Right cardiac atrium (tissue), 5 donors: ENCODE measurements around the gene CD209. TPM values are rescaled to one million over a fixed set of nuclear protein-coding genes. Genes with fewer than 3 reads are reported as not detected.

ENCODE experiments used
- ATAC-seq, 2 donors: fragments of 200-7000 bp; cut with Tn5 transposase; one replicate each; pipeline versions ENCODE4 v1.8.0 to v1.9.1; 2020; ENCODE audit warnings: moderate library complexity in 2 of 2, mild to moderate bottlenecking in 1 of 2
- DNase-seq, 3 donors: peaks; one replicate each; pipeline ENCODE4 v3.0.0-alpha.2; 2020
- H3K27ac ChIP-seq: one replicate; pipeline ENCODE4 v1.5.1; 2013; ENCODE audit warnings: mild to moderate bottlenecking, low read length, control low read depth, moderate library complexity
- H3K27me3 ChIP-seq: one replicate; pipeline ENCODE4 v1.6.1; 2013; ENCODE audit not compliant: control insufficient read depth, insufficient read depth
- H3K4me1 ChIP-seq: one replicate; pipeline ENCODE4 v1.6.1; 2013; ENCODE audit warnings: low read length; ENCODE audit not compliant: control insufficient read depth, insufficient read depth
- H3K4me3 ChIP-seq: one replicate; pipeline ENCODE4 v1.5.1; 2013; ENCODE audit warnings: low read length, control low read depth
- H3K9me3 ChIP-seq: one replicate; pipeline ENCODE4 v1.6.1; 2013; ENCODE audit warnings: low read length; ENCODE audit not compliant: control insufficient read depth
- WGBS: extraction: QIAGEN DNeasy Blood & Tissue Kit; methylation state at CpG from one replicate; pipeline ENCODE4 v1.1.7; 2013; 5-methylcytosine and 5-hydroxymethylcytosine counted together
- intact Hi-C, 4 donors: fragments of 100-400 bp; cut with DNase I; formaldehyde crosslinking; loops; one replicate each; pipeline versions ENCODE4 v1.11.0 to v1.14.0; 2022 to 2023
- polyA plus RNA-seq: library from polyadenylated mRNA; stranded (reverse); fragments of 200-250 nt; gene quantifications from one replicate; pipeline ENCODE4 v1.2.3, GENCODE V29; 2013
- total RNA-seq, 4 donors: library from RNA; stranded (reverse); fragmentation: NEBNext Ultra II Directional; extraction: Animal tissue kit (Norgen Biotek cat#: 25700); gene quantifications; one replicate each; pipeline ENCODE4 v1.2.1, GENCODE V29; 2021
- donor health status: healthy with polysubstance abuse.
- donor health status: DM: no; HTN: yes; CAD: no.
- donor health status: DM: no; HTN: no; CAD: no.
- donor health status: DM: no; HTN: yes; CAD: no; lungs with severe emphysema.
- donor health status: DM: yes; HTN: yes; CAD: no.

CD209 gene
- total and polyA plus RNA-seq, 5 donors, result 0.68 to 10.7 (median 9.1) TPM

- 48% methylated on average over 2 of the region's 2 CpGs for WGBS
- H3K9me3 ChIP-seq, result no peaks in the 10 kb centered on the region
- no peak overlapping the region for H3K4me3 ChIP-seq
- H3K4me1 ChIP-seq, result no peaks in the 10 kb centered on the region
- no peak overlapping the region for H3K27ac ChIP-seq
- ATAC-seq, result no peak
- no peak for DNase-seq
- peaks cover 2% of the 10 kb centered on the region for H3K27me3 ChIP-seq
- intact Hi-C loops, result no loop called here
These were observed 21.5 kb downstream of the CD209 start for GRCh38 chr19:7725791-7726190.

- intact Hi-C loops, result no loop called here
- no peak overlapping the region for H3K4me3 ChIP-seq
- WGBS, result 56% methylated on average over 5 of the region's 5 CpGs
- DNase-seq, result no peak
- H3K9me3 ChIP-seq, result no peaks in the 10 kb centered on the region
- no peak for ATAC-seq
- no peaks in the 10 kb centered on the region for H3K4me1 ChIP-seq
- no peak overlapping the region for H3K27ac ChIP-seq
- H3K27me3 ChIP-seq, result no peaks in the 10 kb centered on the region
These were observed 25.1 kb downstream of the CD209 start for GRCh38 chr19:7722231-7722651.

DNA sequence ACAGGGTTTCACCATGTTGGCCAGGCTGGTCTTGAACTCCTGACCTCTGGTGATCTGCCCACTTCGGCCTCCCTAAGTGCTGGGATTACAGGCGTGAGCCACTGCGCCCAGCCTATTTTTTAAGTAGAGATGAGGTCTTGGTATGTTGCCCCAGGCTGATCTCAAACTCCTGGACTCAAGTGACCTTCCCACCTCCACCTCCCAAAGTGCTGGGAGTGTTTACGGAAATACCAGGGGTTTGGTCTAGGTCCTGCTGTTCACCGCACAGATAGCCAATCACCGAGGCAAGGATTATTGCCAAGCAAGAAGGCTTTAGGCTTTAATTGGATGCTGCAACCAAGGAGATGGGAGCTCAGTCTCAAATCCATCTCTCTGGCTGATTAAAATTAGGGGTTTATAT, 27.0 kb downstream of the CD209 start:
- intact Hi-C loops, result no loop called here
- Histone ChIP-seq H3K27me3 (no peaks in the 10 kb centered on the region), H3K9me3 (peaks cover 1% of the 10 kb centered on the region), H3K4me3 (no peak overlapping the region), H3K4me1 (no peaks in the 10 kb centered on the region), H3K27ac (no peak overlapping the region)
- DNase-seq, result no peak
- 76% methylated on average over 6 of the region's 6 CpGs for WGBS
- no peak for ATAC-seq

- Histone ChIP-seq H3K27me3 (no peaks in the 10 kb centered on the region), H3K27ac (no peak overlapping the region), H3K4me3 (no peak overlapping the region), H3K9me3 (peaks cover 1% of the 10 kb centered on the region), H3K4me1 (no peaks in the 10 kb centered on the region)
- ATAC-seq, result no peak
- DNase-seq, result no peak
- intact Hi-C loops, result no loop called here
- 53% methylated on average over 8 of the region's 8 CpGs for WGBS
These were observed 28.7 kb downstream of the CD209 start for GRCh38 chr19:7718668-7719067.

DNA sequence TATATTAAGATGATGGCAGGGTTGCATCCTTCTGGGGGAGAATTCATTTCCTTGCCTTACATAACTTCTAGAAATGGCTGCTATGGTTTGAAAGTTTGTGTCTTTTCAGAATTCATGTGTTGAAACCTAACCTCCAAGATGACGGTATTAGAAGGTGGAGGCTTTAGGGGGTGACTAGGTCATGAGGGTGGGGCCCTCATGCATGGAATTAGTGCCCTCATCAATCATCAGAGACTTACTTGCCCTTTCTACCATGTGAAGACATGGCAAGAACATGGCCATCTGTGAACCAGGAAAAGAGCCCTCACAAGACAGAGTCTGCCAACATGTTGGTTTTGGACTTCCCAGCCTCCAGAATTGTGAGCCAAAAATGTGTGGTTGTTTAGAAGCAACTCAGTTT, 30.6 kb downstream of the CD209 start:
- no peak for DNase-seq
- Histone ChIP-seq H3K27me3 (no peaks in the 10 kb centered on the region), H3K4me1 (no peaks in the 10 kb centered on the region), H3K9me3 (peaks cover 1% of the 10 kb centered on the region), H3K27ac (no peak overlapping the region), H3K4me3 (no peak overlapping the region)
- 88% methylated on average over 1 of the region's 1 CpG for WGBS
- intact Hi-C loops, result no loop called here
- no peak for ATAC-seq

DNA sequence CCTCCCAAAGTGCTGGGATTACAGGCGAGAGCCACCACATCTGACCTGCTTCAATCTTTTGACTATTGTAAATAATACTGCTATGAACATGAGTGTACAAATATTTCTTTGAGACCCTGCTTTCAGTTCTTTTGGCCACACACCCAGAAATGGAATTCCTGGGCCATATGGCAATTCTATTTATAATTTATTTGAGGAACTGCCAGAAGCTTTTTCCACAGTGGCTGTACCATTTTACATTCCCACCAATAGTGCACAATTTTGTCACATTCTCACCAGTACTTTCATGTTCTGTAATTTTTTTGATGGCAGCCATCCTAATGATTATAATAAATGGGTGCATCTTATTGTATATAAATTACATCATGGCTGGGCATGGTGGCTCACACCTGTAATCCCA, 31.7 kb downstream of the CD209 start:
- ATAC-seq, result no peak
- peaks cover 1% of the 10 kb centered on the region for H3K9me3 ChIP-seq
- no peak for DNase-seq
- intact Hi-C loops, result no loop called here
- no peaks in the 10 kb centered on the region for H3K4me1 ChIP-seq
- H3K4me3 ChIP-seq, result no peak overlapping the region
- WGBS, result 88% methylated on average over 1 of the region's 1 CpG
- H3K27me3 ChIP-seq, result no peaks in the 10 kb centered on the region
- H3K27ac ChIP-seq, result no peak overlapping the region

- Histone ChIP-seq H3K9me3 (no peaks in the 10 kb centered on the region), H3K27ac (no peak overlapping the region), H3K4me1 (no peaks in the 10 kb centered on the region), H3K4me3 (no peak overlapping the region), H3K27me3 (no peaks in the 10 kb centered on the region)
- ATAC-seq, result no peak
- 76% methylated on average over 5 of the region's 5 CpGs for WGBS
- intact Hi-C loops, result no loop called here
- no peak for DNase-seq
These were observed 36.7 kb downstream of the CD209 start for GRCh38 chr19:7710616-7711015.

DNA sequence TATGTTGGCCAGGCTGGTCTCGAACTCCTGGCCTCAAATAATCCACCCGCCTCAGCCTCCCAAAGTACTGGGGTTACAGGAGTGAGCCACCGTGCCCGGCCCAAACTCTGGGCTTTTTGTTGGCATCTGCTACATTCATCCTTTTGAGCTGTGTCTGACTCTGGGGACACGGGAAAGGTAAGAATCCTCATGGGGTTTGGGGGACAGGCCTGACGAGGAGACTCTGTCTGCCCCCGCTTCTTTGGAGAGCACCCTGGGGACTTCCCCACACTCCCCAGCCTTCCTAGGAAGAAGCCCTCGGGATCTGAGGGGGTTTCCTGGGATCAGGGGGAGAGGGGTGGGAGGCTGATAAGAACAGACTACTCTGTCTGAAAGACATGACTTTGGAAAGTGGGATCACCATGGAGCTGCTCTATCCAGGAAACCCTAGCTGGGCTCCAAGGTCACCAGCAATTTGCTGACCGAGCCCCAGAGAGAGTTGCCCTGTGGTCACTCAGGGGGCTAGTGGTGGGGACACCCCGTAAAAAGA, 37.3 kb downstream of the CD209 start:
- no peak for DNase-seq
- no peak for ATAC-seq
- WGBS, result 70% methylated on average over 10 of the region's 10 CpGs
- H3K9me3 ChIP-seq, result no peaks in the 10 kb centered on the region
- no peaks in the 10 kb centered on the region for H3K4me1 ChIP-seq
- no peak overlapping the region for H3K4me3 ChIP-seq
- H3K27me3 ChIP-seq, result no peaks in the 10 kb centered on the region
- intact Hi-C loops, result no loop called here
- H3K27ac ChIP-seq, result no peak overlapping the region

DNA sequence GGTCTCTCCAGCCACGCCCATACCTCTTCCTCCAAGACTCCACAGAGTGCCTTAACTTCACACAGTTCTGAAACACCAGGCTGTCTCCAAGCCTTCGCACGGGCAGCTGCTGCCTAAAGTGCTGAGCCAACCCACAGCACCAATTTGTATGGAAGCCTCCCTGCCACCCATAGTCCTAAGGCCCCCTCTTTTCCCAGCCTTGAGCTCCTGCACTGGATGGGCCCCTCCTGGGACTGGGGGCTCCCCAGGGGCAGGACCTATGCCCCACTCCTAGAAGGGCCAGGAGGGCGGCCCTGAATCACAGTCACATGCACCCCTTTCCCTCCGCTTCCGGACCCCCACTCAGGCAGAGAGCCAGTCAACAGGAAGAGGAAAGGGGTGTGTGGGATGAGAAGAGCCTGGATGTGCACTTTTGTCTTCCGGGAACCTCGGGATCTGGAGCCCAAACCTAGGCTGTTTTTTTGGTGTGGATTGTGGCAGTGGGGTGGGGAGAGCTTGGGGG, 40.3 kb downstream of the CD209 start:
- DNase-seq (no peak), ATAC-seq (peak; percentile 6 to 21)
- no peak overlapping the region for H3K27ac ChIP-seq
- H3K4me3 ChIP-seq, result no peak overlapping the region
- no peaks in the 10 kb centered on the region for H3K9me3 ChIP-seq
- intact Hi-C loops, result no loop called here
- no peaks in the 10 kb centered on the region for H3K27me3 ChIP-seq
- no peaks in the 10 kb centered on the region for H3K4me1 ChIP-seq
- 48% methylated on average over 8 of the region's 8 CpGs for WGBS

DNA sequence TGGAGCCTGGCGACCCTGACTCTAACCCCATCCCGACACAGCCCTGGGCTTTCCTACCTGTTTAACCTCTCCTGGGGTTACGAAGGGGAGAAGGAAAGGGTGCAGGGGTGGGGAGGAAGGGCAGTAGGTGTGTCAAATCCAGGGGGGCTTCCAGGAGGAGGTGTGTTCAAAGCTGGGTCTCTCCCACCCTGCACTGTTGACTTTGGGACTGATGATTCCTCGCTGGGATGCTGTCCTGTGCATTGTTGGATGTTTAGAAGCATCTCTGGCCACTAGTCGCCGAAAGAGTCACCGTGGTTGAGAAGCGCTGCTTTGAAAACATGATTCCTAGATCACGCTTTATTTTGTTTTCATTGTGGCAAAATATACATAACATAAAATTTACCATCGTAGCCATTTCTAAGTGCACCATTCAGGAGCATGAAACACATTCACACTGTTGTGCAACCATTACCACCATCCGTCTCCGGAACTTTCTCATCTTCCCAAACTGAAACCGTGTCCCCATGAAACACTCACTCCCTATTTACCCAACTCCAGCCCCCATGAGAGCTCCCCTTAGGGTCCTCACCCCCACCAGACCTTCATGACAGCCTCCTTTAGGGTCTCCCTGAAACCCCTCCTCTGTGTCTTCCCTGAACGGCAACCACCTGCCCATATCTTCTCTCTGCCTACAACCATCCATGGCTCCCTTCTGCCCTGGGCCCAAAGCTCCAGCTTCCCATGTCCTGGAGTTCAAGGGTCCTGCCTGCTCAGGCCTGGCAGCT, 41.0 kb downstream of the CD209 start:
- intact Hi-C loops, result no loop called here
- H3K27me3 ChIP-seq, result no peaks in the 10 kb centered on the region
- ATAC-seq (peak in 1 of 2 donors; percentile 14), DNase-seq (no peak)
- H3K4me3 ChIP-seq, result no peak overlapping the region
- no peak overlapping the region for H3K27ac ChIP-seq
- no peaks in the 10 kb centered on the region for H3K4me1 ChIP-seq
- WGBS, result 73% methylated on average over 14 of the region's 14 CpGs
- H3K9me3 ChIP-seq, result no peaks in the 10 kb centered on the region

DNA sequence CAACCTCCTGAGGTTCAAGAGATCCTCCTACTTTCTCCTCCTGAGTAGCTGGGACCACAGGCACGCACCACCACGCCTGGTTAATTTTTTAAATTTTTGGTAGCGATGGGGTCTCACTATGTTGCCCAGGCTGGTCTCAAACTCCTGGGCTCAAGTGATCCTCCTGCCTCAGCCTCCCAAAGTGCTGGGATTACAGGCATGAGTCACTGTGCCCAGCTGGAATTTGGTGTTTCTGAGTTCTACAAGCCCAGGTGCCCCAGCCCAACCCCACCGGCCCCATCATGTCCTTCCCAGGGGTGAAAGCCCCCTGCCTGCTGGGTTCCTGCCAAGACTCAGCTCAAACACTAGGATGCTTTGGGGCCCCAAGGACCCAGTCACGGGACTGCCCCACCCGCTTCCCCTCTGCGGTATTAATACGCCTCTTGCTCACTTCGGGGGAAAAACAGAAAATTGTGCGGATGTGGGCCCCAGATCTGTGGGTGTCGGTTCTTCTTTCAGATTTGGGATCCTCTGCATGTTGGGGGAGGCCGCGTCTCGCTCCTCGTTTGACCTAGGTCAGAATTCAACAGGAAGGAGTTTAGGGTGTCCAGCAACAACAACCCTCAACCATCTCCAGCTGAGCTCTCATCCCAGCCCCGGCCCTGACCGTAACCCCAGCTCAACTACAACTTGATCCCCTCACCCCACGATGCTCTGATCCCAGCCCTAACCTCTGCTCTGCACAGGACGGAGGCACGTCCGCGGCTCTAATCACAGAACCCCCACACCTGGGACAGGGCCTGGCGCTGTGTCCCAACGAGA, 41.7 kb downstream of the CD209 start:
- Histone ChIP-seq H3K27ac (no peak overlapping the region), H3K27me3 (no peaks in the 10 kb centered on the region), H3K4me3 (no peak overlapping the region), H3K9me3 (no peaks in the 10 kb centered on the region), H3K4me1 (no peaks in the 10 kb centered on the region)
- ATAC-seq, result peak; percentile 15 to 47
- intact Hi-C loops, result no loop called here
- 59% methylated on average over 24 of the region's 24 CpGs for WGBS
- peak; percentile 46 to 73 (median 66) for DNase-seq
